Liver (tissue), 9 donors: ENCODE data around the gene WDR1. TPM values are rescaled to one million over a fixed set of nuclear protein-coding genes. Genes with fewer than 3 reads are reported as not detected.

Experiments used
- DNase-seq: peaks from one replicate; pipeline ENCODE4 v3.0.0-alpha.2; 2017; ENCODE audit warnings: low spot score
- H3K27ac ChIP-seq, 2 donors: one replicate each; pipeline ENCODE4 v1.7.0; 2013; ENCODE audit warnings: inconsistent platforms in 2 of 2, low read length in 2 of 2, control low read depth in 1 of 2, low read depth in 1 of 2, mild to moderate bottlenecking in 1 of 2
- H3K27me3 ChIP-seq, 4 donors: one replicate each; pipeline versions ENCODE4 v1.6.1 to v1.7.0; 2013; ENCODE audit warnings: low read length in 3 of 4, inconsistent platforms in 1 of 4, mild to moderate bottlenecking in 1 of 4, moderate library complexity in 1 of 4; ENCODE audit not compliant: control insufficient read depth in 4 of 4, insufficient read depth in 4 of 4
- H3K36me3 ChIP-seq, 4 donors: one replicate each; pipeline versions ENCODE4 v1.6.1 to v1.7.0; 2013; ENCODE audit warnings: low read length in 3 of 4, mild to moderate bottlenecking in 3 of 4, low read depth in 1 of 4, moderate library complexity in 1 of 4; ENCODE audit not compliant: control insufficient read depth in 4 of 4, insufficient read depth in 3 of 4
- H3K4me1 ChIP-seq, 4 donors: one replicate each; pipeline versions ENCODE4 v1.6.1 to v1.7.0; 2013; ENCODE audit warnings: low read length in 3 of 4, mild to moderate bottlenecking in 3 of 4, moderate library complexity in 1 of 4; ENCODE audit not compliant: control insufficient read depth in 4 of 4, insufficient read depth in 4 of 4
- H3K4me3 ChIP-seq, 3 donors: one replicate each; pipeline versions ENCODE4 v1.6.1 to v1.7.0; 2013; ENCODE audit warnings: low read length in 3 of 3, control low read depth in 1 of 3, low read depth in 1 of 3, mild to moderate bottlenecking in 1 of 3
- H3K9ac ChIP-seq, 2 donors: one replicate each; pipeline ENCODE4 v1.7.0; 2013; ENCODE audit warnings: low read length in 2 of 2, mild to moderate bottlenecking in 2 of 2, moderate library complexity in 2 of 2, control low read depth in 1 of 2, low read depth in 1 of 2
- H3K9me3 ChIP-seq, 4 donors: one replicate each; pipeline versions ENCODE4 v1.6.1 to v1.7.0; 2013; ENCODE audit warnings: low read length in 3 of 4; ENCODE audit not compliant: control insufficient read depth in 4 of 4
- ATF3 ChIP-seq: IDR thresholded peaks from 2 replicates; pipeline ENCODE4 v1.6.1; 2016; ENCODE audit warnings: antibody characterized with exemption
- CTCF ChIP-seq: fragments of 150-350 bp; IDR thresholded peaks from 2 replicates; pipeline ENCODE4 v1.5.1; 2017; ENCODE audit warnings: improper control_type of control experiment, low read depth, low read length; ENCODE audit not compliant: missing input control
- EGR1 ChIP-seq, 2 donors: IDR thresholded peaks; 2 replicates each; pipeline ENCODE4 v1.6.1; 2016 to 2018; ENCODE audit warnings: antibody characterized with exemption in 2 of 2, low read depth in 2 of 2
- FOXA1 ChIP-seq: IDR thresholded peaks from 2 replicates; pipeline ENCODE4 v1.6.1; 2016; ENCODE audit warnings: antibody characterized with exemption
- FOXA2 ChIP-seq: IDR thresholded peaks from 2 replicates; pipeline ENCODE4 v1.6.1; 2016; ENCODE audit warnings: antibody characterized with exemption
- GABPA ChIP-seq, 2 donors: IDR thresholded peaks in 1 of 2; conservative IDR thresholded peaks in 1 of 2; 2 replicates each; pipeline ENCODE4 v1.6.1; 2016; ENCODE audit warnings: antibody characterized with exemption in 2 of 2, mild to moderate bottlenecking in 1 of 2, moderate library complexity in 1 of 2
- HNF4A ChIP-seq, 2 donors: conservative IDR thresholded peaks; 2 replicates each; pipeline ENCODE4 v1.6.1; 2016; ENCODE audit warnings: antibody characterized with exemption in 2 of 2, mild to moderate bottlenecking in 2 of 2
- HNF4G ChIP-seq: IDR thresholded peaks from 2 replicates; pipeline ENCODE4 v1.6.1; 2016; ENCODE audit warnings: antibody characterized with exemption
- JUND ChIP-seq, 2 donors: IDR thresholded peaks; 2 replicates each; pipeline ENCODE4 v1.6.1; 2016; ENCODE audit warnings: antibody characterized with exemption in 2 of 2
- MAX ChIP-seq: IDR thresholded peaks from 2 replicates; pipeline ENCODE4 v1.6.1; 2016; ENCODE audit warnings: antibody characterized with exemption
- RAD21 ChIP-seq, 2 donors: IDR thresholded peaks; 2 replicates each; pipeline ENCODE4 v1.6.1; 2016; ENCODE audit warnings: antibody characterized with exemption in 2 of 2, mild to moderate bottlenecking in 2 of 2
- RXRA ChIP-seq, 2 donors: IDR thresholded peaks; 2 replicates each; pipeline ENCODE4 v1.6.1; 2017 to 2018; ENCODE audit warnings: antibody characterized with exemption in 2 of 2, mild to moderate bottlenecking in 1 of 2
- TAF1 ChIP-seq: conservative IDR thresholded peaks from 2 replicates; pipeline ENCODE4 v1.6.1; 2016; ENCODE audit warnings: antibody characterized with exemption, mild to moderate bottlenecking
- WGBS: extraction: QIAGEN DNeasy Blood & Tissue Kit; methylation state at CpG from one replicate; pipeline ENCODE4 v1.1.7; 2013; 5-methylcytosine and 5-hydroxymethylcytosine counted together
- polyA plus RNA-seq, 2 donors: library from polyadenylated mRNA; stranded (reverse) in 1 of 2; unstranded in 1 of 2; fragments of 200-250 nt in 1 of 2; fragments of >200 nt in 1 of 2; fragmentation: Nextera tagmentation in 1 of 2; extraction: Ambion mirVana in 1 of 2; gene quantifications; one replicate each; pipeline versions ENCODE4 v1.2.1 to v1.2.3, GENCODE V29; 2013 to 2015
- total RNA-seq, 2 donors: library from RNA; depleted of rRNA; stranded (reverse); fragments of >200 nt; gene quantifications; one replicate each; pipeline ENCODE4 v1.2.3, GENCODE V29; 2014
- donor health status: healthy.
- donor health status: healthy.
- donor health status: healthy.
- donor health status: healthy.
- donor health status: healthy.

WDR1 gene
- total and polyA plus RNA-seq, 4 donors, result 31.1 to 97.4 (median 65.7) TPM

- H3K27ac ChIP-seq, result no peak overlapping the region
- peak; percentile 71 to 86 for TF ChIP-seq HNF4A (conservative IDR thresholded peaks at IDR 0.05)
- TF ChIP-seq MAX, result no peak
- TF ChIP-seq EGR1 (IDR thresholded peaks at IDR 0.05; ENCODE audit: low read depth in 2 of 2), result no peak
- peak; percentile 14 for TF ChIP-seq HNF4G
- H3K4me1 ChIP-seq, result peaks cover 0 to 17% (median 7%) of the 10 kb centered on the region in 4 donors
- H3K27me3 ChIP-seq, result no peaks in the 10 kb centered on the region
- H3K36me3 ChIP-seq, result no peaks in the 10 kb centered on the region
- H3K9me3 ChIP-seq, result no peaks in the 10 kb centered on the region
- 56% methylated on average over 6 of the region's 6 CpGs for WGBS
- no peak for DNase-seq
- no peak overlapping the region for H3K4me3 ChIP-seq
- H3K9ac ChIP-seq, result no peak overlapping the region
Measured at GRCh38 chr4:10035130-10035529, 81.5 kb downstream of the WDR1 start.

GRCh38 chr4:10034612-10035104 lies 81.9 kb downstream of the WDR1 start:
- no peak for DNase-seq
- H3K36me3 ChIP-seq, result no peaks in the 10 kb centered on the region
- TF ChIP-seq CTCF, result no peak
- TF ChIP-seq ATF3, result no peak
- TF ChIP-seq TAF1, result no peak
- TF ChIP-seq FOXA1, result no peak
- peaks cover 0 to 17% (median 7%) of the 10 kb centered on the region in 4 donors for H3K4me1 ChIP-seq
- no peak overlapping the region for H3K4me3 ChIP-seq
- no peak overlapping the region for H3K9ac ChIP-seq
- H3K9me3 ChIP-seq, result no peaks in the 10 kb centered on the region
- no peak overlapping the region for H3K27ac ChIP-seq
- no peaks in the 10 kb centered on the region for H3K27me3 ChIP-seq
- WGBS, result 93% methylated on average over 5 of the region's 5 CpGs

- TF ChIP-seq HNF4A (conservative IDR thresholded peaks at IDR 0.05) (no peak), GABPA (IDR thresholded peaks at IDR 0.05 in 1 of 2, conservative IDR thresholded peaks at IDR 0.05 in 1 of 2) (no peak)
- Histone ChIP-seq H3K9me3 (no peaks in the 10 kb centered on the region), H3K9ac (no peak overlapping the region), H3K4me3 (no peak overlapping the region), H3K27me3 (no peaks in the 10 kb centered on the region), H3K27ac (no peak overlapping the region), H3K4me1 (peaks cover 0 to 17% (median 7%) of the 10 kb centered on the region in 4 donors), H3K36me3 (no peaks in the 10 kb centered on the region)
- WGBS, result 93% methylated on average over 10 of the region's 10 CpGs
- DNase-seq, result no peak
Measured at GRCh38 chr4:10034136-10034535, 82.5 kb downstream of the WDR1 start.

GRCh38 chr4:10033191-10033881 lies 83.3 kb downstream of the WDR1 start:
- Histone ChIP-seq H3K9me3 (no peaks in the 10 kb centered on the region), H3K4me3 (no peak overlapping the region), H3K27ac (peak overlapping the region; percentile 63 to 71), H3K36me3 (no peaks in the 10 kb centered on the region), H3K27me3 (no peaks in the 10 kb centered on the region), H3K9ac (no peak overlapping the region), H3K4me1 (peaks cover 0 to 17% (median 7%) of the 10 kb centered on the region in 4 donors)
- no peak for DNase-seq
- WGBS, result 76% methylated on average over 18 of the region's 18 CpGs
- TF ChIP-seq EGR1 (IDR thresholded peaks at IDR 0.05; ENCODE audit: low read depth in 2 of 2) (no peak), RAD21 (IDR thresholded peaks at IDR 0.05) (no peak), MAX (no peak), CTCF (no peak), FOXA2 (no peak), JUND (IDR thresholded peaks at IDR 0.05) (no peak), RXRA (IDR thresholded peaks at IDR 0.05) (no peak), HNF4A (conservative IDR thresholded peaks at IDR 0.05) (no peak), HNF4G (no peak)
